HEK293 (cell line): ENCODE data around the gene FGFR2.
A peak's percentile ranks its signal among the peaks of the same experiment; 100 is the strongest.

Source experiments
- CTCF ChIP-seq: fragments of 450-650 bp; formaldehyde crosslinking; IDR thresholded peaks from 2 replicates; pipeline ENCODE4 v1.5.1; 2016; ENCODE audit warnings: missing biosample characterization, missing genetic modification characterization
- EGR2 ChIP-seq: fragments of 450-650 bp; formaldehyde crosslinking; IDR thresholded peaks from 2 replicates; pipeline ENCODE4 v1.5.1; 2016; ENCODE audit warnings: low read depth, missing biosample characterization, missing genetic modification characterization
- GLIS2 ChIP-seq: fragments of 450-650 bp; formaldehyde crosslinking; IDR thresholded peaks from 2 replicates; pipeline ENCODE4 v1.5.1; 2016; ENCODE audit warnings: missing biosample characterization, missing genetic modification characterization
- HIC1 ChIP-seq: fragments of 450-650 bp; formaldehyde crosslinking; IDR thresholded peaks from 2 replicates; pipeline ENCODE4 v1.5.1; 2016; ENCODE audit warnings: missing biosample characterization, missing genetic modification characterization
- MZF1 ChIP-seq: fragments of 450-650 bp; formaldehyde crosslinking; IDR thresholded peaks from 2 replicates; pipeline ENCODE4 v1.5.1; 2017; ENCODE audit warnings: missing biosample characterization, missing genetic modification characterization, borderline replicate concordance
- PATZ1 ChIP-seq: fragments of 450-650 bp; formaldehyde crosslinking; IDR thresholded peaks from 2 replicates; pipeline ENCODE4 v1.5.1; 2016; ENCODE audit warnings: missing biosample characterization, missing genetic modification characterization
- TRIM28 ChIP-seq: IDR thresholded peaks from 2 replicates; pipeline ENCODE4 v1.6.1; 2011; ENCODE audit warnings: low read length, control low read depth, borderline replicate concordance
- YY1 ChIP-seq: fragments of 450-650 bp; formaldehyde crosslinking; IDR thresholded peaks from 2 replicates; pipeline ENCODE4 v1.5.1; 2018; ENCODE audit warnings: missing biosample characterization, missing genetic modification characterization
- YY2 ChIP-seq: fragments of 450-650 bp; formaldehyde crosslinking; IDR thresholded peaks from 2 replicates; pipeline ENCODE4 v1.5.1; 2016; ENCODE audit warnings: missing biosample characterization, missing genetic modification characterization
- ZBTB21 ChIP-seq: fragments of 450-650 bp; formaldehyde crosslinking; IDR thresholded peaks from 2 replicates; pipeline ENCODE4 v1.5.1; 2017; ENCODE audit warnings: missing biosample characterization, missing genetic modification characterization
- ZBTB7A ChIP-seq: fragments of 450-650 bp; formaldehyde crosslinking; IDR thresholded peaks from 2 replicates; pipeline ENCODE4 v1.5.1; 2016; ENCODE audit warnings: low read depth, missing biosample characterization, missing genetic modification characterization
- ZBTB8A ChIP-seq: fragments of 450-650 bp; formaldehyde crosslinking; IDR thresholded peaks from 2 replicates; pipeline ENCODE4 v1.5.1; 2016; ENCODE audit warnings: missing biosample characterization, missing genetic modification characterization
- ZEB2 ChIP-seq: fragments of 450-650 bp; formaldehyde crosslinking; IDR thresholded peaks from 2 replicates; pipeline ENCODE4 v1.5.1; 2016; ENCODE audit warnings: missing biosample characterization, missing genetic modification characterization
- ZNF148 ChIP-seq: fragments of 450-650 bp; formaldehyde crosslinking; IDR thresholded peaks from 2 replicates; pipeline ENCODE4 v1.5.0; 2017; ENCODE audit warnings: missing biosample characterization, missing genetic modification characterization, borderline replicate concordance
- ZNF155 ChIP-seq: fragments of 450-650 bp; formaldehyde crosslinking; IDR thresholded peaks from 2 replicates; pipeline ENCODE4 v1.5.1; 2016; ENCODE audit warnings: missing biosample characterization, missing genetic modification characterization
- ZNF19 ChIP-seq: fragments of 450-650 bp; formaldehyde crosslinking; IDR thresholded peaks from 2 replicates; pipeline ENCODE4; 2016; ENCODE audit warnings: missing biosample characterization, missing genetic modification characterization, low read depth
- ZNF26 ChIP-seq: fragments of 450-650 bp; formaldehyde crosslinking; IDR thresholded peaks from 2 replicates; pipeline ENCODE4 v1.5.1; 2016; ENCODE audit warnings: missing biosample characterization, missing genetic modification characterization
- ZNF302 ChIP-seq: fragments of 450-650 bp; formaldehyde crosslinking; IDR thresholded peaks from 2 replicates; pipeline ENCODE4 v1.5.1; 2016; ENCODE audit warnings: missing biosample characterization, missing genetic modification characterization, low read depth
- ZNF341 ChIP-seq: fragments of 450-650 bp; formaldehyde crosslinking; IDR thresholded peaks from 2 replicates; pipeline ENCODE4; 2016; ENCODE audit warnings: low read depth, missing biosample characterization, missing genetic modification characterization
- ZNF561 ChIP-seq: fragments of 450-650 bp; IDR thresholded peaks from 2 replicates; pipeline ENCODE4 v1.5.1; 2018; ENCODE audit warnings: missing biosample characterization, missing genetic modification characterization, borderline replicate concordance
- ZNF585B ChIP-seq: fragments of 450-650 bp; formaldehyde crosslinking; IDR thresholded peaks from 2 replicates; pipeline ENCODE4 v1.5.1; 2016; ENCODE audit warnings: missing biosample characterization, missing genetic modification characterization
- ZNF624 ChIP-seq: fragments of 450-650 bp; formaldehyde crosslinking; IDR thresholded peaks from 2 replicates; pipeline ENCODE4 v1.5.1; 2017; ENCODE audit warnings: missing biosample characterization, missing genetic modification characterization
- ZNF645 ChIP-seq: fragments of 450-650 bp; formaldehyde crosslinking; IDR thresholded peaks from 2 replicates; pipeline ENCODE4; 2016; ENCODE audit warnings: missing biosample characterization, missing genetic modification characterization
- ZNF654 ChIP-seq: fragments of 450-650 bp; formaldehyde crosslinking; IDR thresholded peaks from 2 replicates; pipeline ENCODE4 v1.5.1; 2016; ENCODE audit warnings: low read depth, missing biosample characterization, missing genetic modification characterization
- ZNF670 ChIP-seq: fragments of 450-650 bp; formaldehyde crosslinking; IDR thresholded peaks from 2 replicates; pipeline ENCODE4 v1.5.1; 2016; ENCODE audit warnings: missing biosample characterization, missing genetic modification characterization, low read depth
- ZNF692 ChIP-seq: fragments of 450-650 bp; formaldehyde crosslinking; IDR thresholded peaks from 2 replicates; pipeline ENCODE4 v1.5.1; 2016; ENCODE audit warnings: missing biosample characterization, missing genetic modification characterization
- ZNF791 ChIP-seq: fragments of 450-650 bp; formaldehyde crosslinking; IDR thresholded peaks from 2 replicates; pipeline ENCODE4 v1.5.1; 2016; ENCODE audit warnings: missing biosample characterization, missing genetic modification characterization

FGFR2 gene

GRCh38 chr10:121608469-121609190 lies 10.4 kb upstream of the FGFR2 start (continued):
- TF ChIP-seq ZNF692 (tag by site-specific recombination): no peak
- no peak for TF ChIP-seq YY2 (tag by site-specific recombination)
- TF ChIP-seq ZNF791: no peak
- no peak for TF ChIP-seq ZNF341 (tag by site-specific recombination)
- TF ChIP-seq GLIS2 (tag by site-specific recombination): no peak
- TF ChIP-seq ZNF645: no peak
- no peak for TF ChIP-seq ZNF585B (tag by site-specific recombination)
- no peak for TF ChIP-seq ZNF148
- TF ChIP-seq ZBTB7A (tag by site-specific recombination): no peak
- no peak for TF ChIP-seq TRIM28
- TF ChIP-seq EGR2: peak; percentile 74
- TF ChIP-seq CTCF (tag by site-specific recombination): peak; percentile 38; the same call in 1 of the 2 replicates
- TF ChIP-seq MZF1 (tag by site-specific recombination): peak; percentile 67; the same call in 1 of the 2 replicates
- TF ChIP-seq YY1 (tag by site-specific recombination): 0 out of 2 replicates have a peak, but pooled peaks have one; percentile 24
- no peak for TF ChIP-seq ZNF19 (tag by site-specific recombination)
- TF ChIP-seq ZNF155 (tag by site-specific recombination): no peak
- peak; percentile 39; the same call in 1 of the 2 replicates for TF ChIP-seq PATZ1 (tag by site-specific recombination)
- TF ChIP-seq ZNF302 (tag by site-specific recombination): no peak
- peak; percentile 47; the same call in 1 of the 2 replicates for TF ChIP-seq ZEB2 (tag by site-specific recombination)
- TF ChIP-seq ZBTB21 (tag by site-specific recombination): no peak
- no peak for TF ChIP-seq ZNF624
- TF ChIP-seq ZBTB8A (tag by site-specific recombination): peak; percentile 56; the same call in 1 of the 2 replicates
- no peak for TF ChIP-seq ZNF26 (tag by site-specific recombination)
- peak; percentile 17; the same call in 1 of the 2 replicates for TF ChIP-seq ZNF654 (tag by site-specific recombination)
- TF ChIP-seq ZNF561 (tag by site-specific recombination): peak; percentile 75; the same call in 1 of the 2 replicates
- peak; percentile 73 for TF ChIP-seq HIC1 (tag by site-specific recombination)
- TF ChIP-seq ZNF670 (tag by site-specific recombination): no peak
